ENCODE measurements around the gene HS3ST1. TPM values are rescaled to one million over a fixed set of nuclear protein-coding genes. Genes with fewer than 3 reads are reported as not detected.

Gene HS3ST1
- total RNA-seq, 1 experiment from 2014 or later = 0.17 TPM

DNA sequence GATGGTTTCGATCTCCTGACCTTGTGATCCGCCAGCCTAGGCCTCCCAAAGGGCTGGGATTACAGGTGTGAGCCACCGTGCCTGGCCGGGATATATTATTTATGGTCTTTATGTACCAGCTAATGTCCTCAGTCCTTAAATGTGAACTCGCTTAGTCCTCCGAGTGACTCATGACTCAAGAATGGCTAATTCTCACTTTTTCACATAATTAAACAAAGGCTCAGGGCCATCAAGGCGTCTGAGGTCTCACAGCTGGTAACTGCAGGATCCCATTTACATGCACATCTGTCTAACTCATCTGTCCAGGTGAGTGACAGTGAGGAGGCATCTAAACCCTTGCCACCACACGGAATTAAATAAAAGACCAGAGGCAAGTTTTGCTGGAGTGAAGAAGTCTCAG is 73.5 kb downstream of the HS3ST1 start:
- DNase-seq (ENCODE audit: low read depth) = no peak
- in situ Hi-C loops (cut with HindIII; ENCODE audit: low pct_unique_long_range_greater_than_20kb, low sequenced_read_pairs) = no loop called here

DNA sequence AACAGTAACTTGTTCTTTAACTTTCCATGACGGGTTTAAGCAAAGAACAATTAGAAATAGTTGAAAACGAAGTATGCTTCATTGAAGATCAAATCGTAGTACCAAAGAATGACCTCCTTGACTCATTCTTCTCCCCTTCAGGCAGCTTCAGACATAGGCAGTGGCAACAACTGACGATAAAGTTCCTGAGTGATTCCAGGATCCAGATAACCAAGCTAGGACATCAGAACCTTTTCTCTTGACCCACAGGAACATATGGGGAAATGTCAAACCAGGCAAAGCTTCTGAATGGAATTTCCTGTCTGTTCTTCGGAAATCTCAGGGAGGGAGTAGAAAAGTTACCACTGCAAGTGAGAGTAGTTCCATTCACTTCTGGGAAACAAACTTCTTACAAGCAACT is 74.2 kb downstream of the HS3ST1 start:
- no peak for DNase-seq (ENCODE audit: low read depth)
- in situ Hi-C loops (cut with HindIII; ENCODE audit: low pct_unique_long_range_greater_than_20kb, low sequenced_read_pairs) = no loop called here

DNA sequence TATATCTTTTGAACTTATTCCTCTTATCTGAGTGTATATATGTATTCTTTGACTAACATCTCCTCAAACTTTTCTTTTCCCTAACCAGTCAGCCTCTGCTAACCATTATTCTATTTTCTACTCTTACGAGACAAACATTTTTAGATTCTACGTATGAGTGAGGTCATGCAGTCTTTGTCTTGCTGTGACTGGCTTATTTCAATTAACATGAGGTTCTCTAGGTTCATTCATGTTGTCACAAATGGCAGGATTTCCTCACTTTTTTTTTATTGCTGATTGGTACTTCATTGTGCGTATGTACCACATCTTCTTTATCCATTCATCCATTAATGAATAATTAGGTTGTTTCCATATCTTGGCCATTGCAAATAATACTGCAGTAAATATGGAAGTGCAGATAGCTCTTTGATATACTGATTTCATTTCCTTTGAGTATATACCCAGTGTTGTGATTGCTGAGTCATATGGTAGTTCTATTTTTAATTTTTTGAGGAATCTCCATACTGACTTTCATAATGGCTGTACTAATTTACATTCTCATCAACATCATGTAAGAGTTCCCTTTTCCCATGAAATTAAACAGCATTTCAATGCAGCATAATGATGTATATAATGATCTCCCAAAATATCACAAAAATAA is 80.1 kb downstream of the HS3ST1 start:
- DNase-seq (ENCODE audit: low read depth) = no peak
- in situ Hi-C loops (cut with HindIII; ENCODE audit: low pct_unique_long_range_greater_than_20kb, low sequenced_read_pairs) = no loop called here

DNA sequence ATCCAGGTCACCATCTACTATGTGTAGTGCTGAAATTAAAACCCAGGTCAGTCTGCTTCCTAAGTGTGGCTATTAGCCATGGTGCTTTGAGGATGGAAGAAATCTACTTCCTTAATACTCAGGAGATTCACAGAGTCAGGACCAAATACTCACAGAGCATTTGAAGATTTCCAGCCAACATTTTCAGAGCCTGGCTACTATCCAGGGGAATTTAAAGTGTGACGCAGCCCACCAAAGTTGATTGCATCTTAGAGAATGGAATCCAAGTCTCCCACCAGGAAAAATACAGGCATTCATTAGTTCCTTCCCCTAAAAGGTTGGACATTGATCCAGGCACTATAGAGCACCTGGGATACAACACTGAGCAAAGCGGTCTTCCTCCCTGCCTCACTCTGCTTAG is 83.8 kb downstream of the HS3ST1 start:
- DNase-seq (ENCODE audit: low read depth) = no peak
- in situ Hi-C loops (cut with HindIII; ENCODE audit: low pct_unique_long_range_greater_than_20kb, low sequenced_read_pairs) = no loop called here

DNA sequence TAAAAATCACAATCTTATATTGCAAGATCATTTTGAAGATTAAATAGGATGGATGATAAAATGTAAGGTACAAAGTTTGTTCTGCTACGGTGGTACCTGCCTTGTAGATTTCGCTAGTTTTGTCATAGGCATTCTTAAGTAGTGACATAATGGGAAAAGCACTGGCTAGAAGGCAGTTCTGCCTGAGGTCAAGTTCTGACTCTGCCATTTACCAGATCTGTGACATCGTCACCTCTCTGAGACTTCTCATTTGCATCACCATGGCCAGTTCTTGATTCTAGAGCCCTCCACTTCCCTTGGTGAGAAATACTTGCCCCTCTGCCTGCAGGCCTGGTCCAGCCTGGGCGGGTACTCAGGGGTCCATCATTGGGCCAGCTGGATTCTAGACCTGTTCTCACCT is 85.2 kb downstream of the HS3ST1 start:
- in situ Hi-C loops (cut with HindIII; ENCODE audit: low pct_unique_long_range_greater_than_20kb, low sequenced_read_pairs) = no loop called here
- DNase-seq (ENCODE audit: low read depth) = no peak
